Measurements from ENCODE around the gene GAPVD1. TPM values are rescaled to one million over a fixed set of nuclear protein-coding genes. Genes with fewer than 3 reads are reported as not detected.

The GAPVD1 gene
- total RNA-seq, 1 experiment from 2014 or later: 43.1 TPM

Small RNA genes lying within 50 kb of the gene (small RNA-seq; reads per million reads assigned to genes)
- gene AL354710.1 (0 reads per million in 2 experiments), gene RNU6-1020P (0 reads per million in 2 experiments)

Other genes starting within 250 kb of the GAPVD1 start
- 4.2 and 5.3 TPM in 2 replicates for gene SCAI, start 118.3 kb upstream of the GAPVD1 start, total RNA-seq (2014; rRNA removed; shearing (Covaris generic))
- gene PPP6C, start 72.0 kb upstream of the GAPVD1 start, total RNA-seq (2014; rRNA removed; shearing (Covaris generic)): 52.7 and 53.1 TPM in 2 replicates
- gene RABEPK, start 61.3 kb upstream of the GAPVD1 start, total RNA-seq (2014; rRNA removed; shearing (Covaris generic)): 62.0 and 63.2 TPM in 2 replicates
- gene HSPA5, start 20.5 kb upstream of the GAPVD1 start, total RNA-seq (2014; rRNA removed; shearing (Covaris generic)): 226 and 266 TPM in 2 replicates

Data from NCI-H460 (cell line).